HEK293 (cell line): Measurements from ENCODE around the gene TPO.

Experiments used
- CTCF ChIA-PET: fragments of 350-600 bp; formaldehyde crosslinking; extraction: SDS; loops from one replicate; lab custom pipeline; 2021; ENCODE audit warnings: antibody characterized with exemption; lab: Yijun Ruan, JAX
- POLR2A ChIA-PET: fragments of 300-600 bp; formaldehyde crosslinking; extraction: SDS; loops from one replicate; lab custom pipeline; 2020; ENCODE audit warnings: antibody characterized with exemption, inconsistent platforms; lab: Yijun Ruan, JAX
- H3K27ac ChIP-seq: fragments of 200-500 bp; sonication (Bioruptor generic); 2 replicates; pipeline ENCODE4 v1.5.1; 2014; ENCODE audit warnings: low read depth, low read length, control low read depth, inconsistent platforms; ENCODE audit errors: extremely low read depth
- H3K36me3 ChIP-seq, 2 experiments: fragments of 200-500 bp in 1 of 2; sonication (Bioruptor generic) in 1 of 2; 1 replicate in 1 of 2; 2 replicates in 1 of 2; pipeline ENCODE4 v1.5.1; 2014 to 2017; ENCODE audit warnings: inconsistent platforms in 2 of 2, low read length in 2 of 2; ENCODE audit not compliant: control insufficient read depth in 2 of 2, insufficient read depth in 1 of 2
- H3K4me1 ChIP-seq: fragments of 200-500 bp; sonication (Bioruptor generic); 2 replicates; pipeline ENCODE4 v1.5.1; 2014; ENCODE audit warnings: mild to moderate bottlenecking, low read length, inconsistent platforms; ENCODE audit not compliant: control insufficient read depth, insufficient read depth
- H3K4me3 ChIP-seq: 2 replicates; pipeline ENCODE4 v1.5.1; 2011; ENCODE audit warnings: low read depth, mild to moderate bottlenecking, control low read depth, low read length, moderate library complexity
- H3K9me3 ChIP-seq: fragments of 200-500 bp; sonication (Bioruptor generic); 2 replicates; pipeline ENCODE4 v1.5.1; 2014; ENCODE audit warnings: low read depth, low read length, inconsistent platforms; ENCODE audit not compliant: control insufficient read depth, insufficient read depth
- HOXA7 ChIP-seq: sonication (generic); formaldehyde crosslinking; IDR thresholded peaks from 2 replicates; pipeline ENCODE4 v1.8.1; 2022; ENCODE audit warnings: missing genetic modification reagents, borderline replicate concordance
- OVOL3 ChIP-seq: fragments of 450-650 bp; formaldehyde crosslinking; IDR thresholded peaks from 2 replicates; pipeline ENCODE4 v1.5.1; 2016; ENCODE audit warnings: missing biosample characterization, missing genetic modification characterization
- SP7 ChIP-seq: fragments of 450-650 bp; formaldehyde crosslinking; IDR thresholded peaks from 2 replicates; pipeline ENCODE4 v1.5.1; 2016; ENCODE audit warnings: missing biosample characterization, missing genetic modification characterization
- ZBTB1 ChIP-seq: fragments of 450-650 bp; formaldehyde crosslinking; IDR thresholded peaks from 2 replicates; pipeline ENCODE4 v1.5.1; 2016; ENCODE audit warnings: missing biosample characterization, missing genetic modification characterization
- ZFP69B ChIP-seq: fragments of 450-650 bp; formaldehyde crosslinking; IDR thresholded peaks from 2 replicates; pipeline ENCODE4 v1.5.1; 2016; ENCODE audit warnings: missing biosample characterization, missing genetic modification characterization
- ZNF121 ChIP-seq: fragments of 450-650 bp; formaldehyde crosslinking; IDR thresholded peaks from 2 replicates; pipeline ENCODE4 v1.5.1; 2016; ENCODE audit warnings: missing biosample characterization, missing genetic modification characterization
- ZNF223 ChIP-seq: fragments of 450-650 bp; formaldehyde crosslinking; IDR thresholded peaks from 2 replicates; pipeline ENCODE4 v1.5.1; 2016; ENCODE audit warnings: missing biosample characterization, missing genetic modification characterization
- ZNF350 ChIP-seq: fragments of 450-650 bp; formaldehyde crosslinking; IDR thresholded peaks from 2 replicates; pipeline ENCODE4 v1.5.0; 2017; ENCODE audit warnings: missing biosample characterization, mild to moderate bottlenecking, missing genetic modification characterization
- ZNF416 ChIP-seq: fragments of 450-650 bp; formaldehyde crosslinking; IDR thresholded peaks from 2 replicates; pipeline ENCODE4 v1.5.1; 2016; ENCODE audit warnings: missing biosample characterization, missing genetic modification characterization
- ZNF423 ChIP-seq: fragments of 450-650 bp; formaldehyde crosslinking; IDR thresholded peaks from 2 replicates; pipeline ENCODE4 v1.5.1; 2016; ENCODE audit warnings: missing biosample characterization, missing genetic modification characterization
- ZNF621 ChIP-seq: fragments of 450-650 bp; formaldehyde crosslinking; IDR thresholded peaks from 2 replicates; pipeline ENCODE4 v1.5.1; 2017; ENCODE audit warnings: missing biosample characterization, missing genetic modification characterization
- ZNF626 ChIP-seq: fragments of 450-650 bp; sonication (Bioruptor Pico); formaldehyde crosslinking; IDR thresholded peaks from 2 replicates; pipeline ENCODE4 v1.5.1; 2018; ENCODE audit warnings: missing biosample characterization, missing genetic modification characterization, inconsistent platforms
- ZNF707 ChIP-seq: fragments of 450-650 bp; formaldehyde crosslinking; IDR thresholded peaks from 2 replicates; pipeline ENCODE4 v1.5.1; 2016; ENCODE audit warnings: missing biosample characterization, missing genetic modification characterization
- ZNF837 ChIP-seq: fragments of 450-650 bp; formaldehyde crosslinking; IDR thresholded peaks from 2 replicates; pipeline ENCODE4 v1.5.1; 2016; ENCODE audit warnings: missing biosample characterization, missing genetic modification characterization
- TF ChIP-seq, protein P1 (sequence below): sonication (generic); formaldehyde crosslinking; IDR thresholded peaks from 2 replicates; pipeline ENCODE4 v1.8.1; 2022; ENCODE audit warnings: mild to moderate bottlenecking, moderate library complexity, missing genetic modification reagents
- TF ChIP-seq, protein P2 (sequence below): fragments of 450-650 bp; formaldehyde crosslinking; IDR thresholded peaks from 2 replicates; pipeline ENCODE4 v1.5.1; 2016; ENCODE audit warnings: missing biosample characterization, missing genetic modification characterization
- TF ChIP-seq, protein P3 (sequence below): fragments of 450-650 bp; IDR thresholded peaks from 2 replicates; pipeline ENCODE4 v1.5.1; 2018; ENCODE audit warnings: missing biosample characterization, missing genetic modification characterization
- TF ChIP-seq, protein P4 (sequence below): fragments of 450-650 bp; formaldehyde crosslinking; IDR thresholded peaks from 2 replicates; pipeline ENCODE4 v1.5.1; 2016; ENCODE audit warnings: missing biosample characterization, missing genetic modification characterization
- TF ChIP-seq, protein P5 (sequence below): fragments of 450-650 bp; formaldehyde crosslinking; IDR thresholded peaks from 2 replicates; pipeline ENCODE4 v1.5.1; 2016; ENCODE audit warnings: missing biosample characterization, missing genetic modification characterization

The TPO gene

DNA sequence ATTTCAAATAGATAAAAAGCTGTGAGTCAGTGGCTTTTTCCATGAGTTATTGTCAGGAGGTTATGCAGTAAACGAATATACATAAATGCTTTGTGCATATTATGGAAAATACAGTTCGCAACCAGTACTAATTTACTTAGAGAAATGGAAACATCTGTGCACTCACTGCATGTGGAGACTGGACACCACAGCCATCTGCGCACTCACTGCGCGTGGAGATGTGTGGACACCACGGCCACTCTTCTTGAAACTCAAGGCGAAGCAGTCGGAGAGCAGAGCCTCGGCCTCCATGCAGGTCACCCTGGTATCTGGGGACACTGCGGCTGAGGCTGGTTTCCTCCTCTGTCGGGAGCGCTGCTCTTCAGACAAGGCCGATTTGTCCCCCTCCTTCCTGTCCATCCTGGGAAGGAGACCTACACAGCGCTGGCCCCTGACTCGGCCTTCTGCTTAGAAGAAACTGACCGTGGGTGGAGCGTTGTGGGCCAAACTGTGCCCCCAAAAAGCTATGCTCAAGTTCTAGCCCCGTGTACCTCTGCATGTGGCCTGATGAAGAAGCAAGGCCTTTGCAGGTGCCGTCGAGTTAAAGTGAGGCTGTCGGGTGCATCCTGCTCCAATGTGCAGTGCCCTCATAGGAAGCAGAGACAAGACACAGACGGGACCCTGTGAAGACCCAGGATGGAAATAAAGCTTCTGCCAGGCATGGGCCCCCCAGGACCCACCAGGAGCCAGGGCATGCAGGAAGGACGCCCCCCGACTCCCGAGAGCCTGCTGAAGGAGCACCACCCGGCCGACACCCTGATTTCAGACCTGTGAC, 88.0 kb downstream of the TPO start (continued):
- TF ChIP-seq, protein P1, sequence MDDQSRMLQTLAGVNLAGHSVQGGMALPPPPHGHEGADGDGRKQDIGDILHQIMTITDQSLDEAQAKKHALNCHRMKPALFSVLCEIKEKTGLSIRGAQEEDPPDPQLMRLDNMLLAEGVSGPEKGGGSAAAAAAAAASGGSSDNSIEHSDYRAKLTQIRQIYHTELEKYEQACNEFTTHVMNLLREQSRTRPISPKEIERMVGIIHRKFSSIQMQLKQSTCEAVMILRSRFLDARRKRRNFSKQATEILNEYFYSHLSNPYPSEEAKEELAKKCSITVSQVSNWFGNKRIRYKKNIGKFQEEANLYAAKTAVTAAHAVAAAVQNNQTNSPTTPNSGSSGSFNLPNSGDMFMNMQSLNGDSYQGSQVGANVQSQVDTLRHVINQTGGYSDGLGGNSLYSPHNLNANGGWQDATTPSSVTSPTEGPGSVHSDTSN = no peak
- no peak for TF ChIP-seq SP7 (tag by site-specific recombination)
- no peak for TF ChIP-seq ZFP69B (tag by site-specific recombination)
- no peak for TF ChIP-seq ZNF837 (tag by site-specific recombination)

DNA sequence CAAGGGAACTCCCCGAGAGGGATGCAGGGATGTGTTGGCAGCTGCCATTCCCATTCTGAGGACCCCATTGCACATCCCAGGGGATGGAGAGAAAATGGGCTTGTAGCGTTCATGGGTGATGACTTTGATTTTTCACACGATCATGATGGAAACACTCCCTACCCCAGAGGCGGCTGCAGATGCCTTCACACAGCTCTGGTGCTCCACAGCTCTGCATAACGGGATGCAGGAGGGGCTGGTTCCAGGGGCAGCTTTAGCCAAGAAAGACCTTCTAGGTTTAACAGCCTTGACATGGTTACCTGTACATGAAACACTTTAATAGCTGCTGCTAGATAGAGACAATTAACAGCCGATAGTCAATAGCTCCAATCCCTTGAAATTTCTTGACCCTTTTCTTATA, 88.7 kb downstream of the TPO start:
- no peak overlapping the region for H3K4me3 ChIP-seq
- no peaks in the 10 kb centered on the region for H3K4me1 ChIP-seq
- POLR2A ChIA-PET = no interaction called here
- H3K36me3 ChIP-seq = no peaks in the 10 kb centered on the region
- no peaks in the 10 kb centered on the region for H3K9me3 ChIP-seq
- no peak for TF ChIP-seq ZNF350 (tag by site-specific recombination)
- TF ChIP-seq ZNF626 (tag by site-specific recombination) = no peak
- TF ChIP-seq OVOL3 = no peak
- TF ChIP-seq ZNF707 (tag by site-specific recombination) = no peak
- TF ChIP-seq, all 188 proteins: peak for 0
- CTCF ChIA-PET = no interaction called here
- no peak overlapping the region for H3K27ac ChIP-seq

DNA sequence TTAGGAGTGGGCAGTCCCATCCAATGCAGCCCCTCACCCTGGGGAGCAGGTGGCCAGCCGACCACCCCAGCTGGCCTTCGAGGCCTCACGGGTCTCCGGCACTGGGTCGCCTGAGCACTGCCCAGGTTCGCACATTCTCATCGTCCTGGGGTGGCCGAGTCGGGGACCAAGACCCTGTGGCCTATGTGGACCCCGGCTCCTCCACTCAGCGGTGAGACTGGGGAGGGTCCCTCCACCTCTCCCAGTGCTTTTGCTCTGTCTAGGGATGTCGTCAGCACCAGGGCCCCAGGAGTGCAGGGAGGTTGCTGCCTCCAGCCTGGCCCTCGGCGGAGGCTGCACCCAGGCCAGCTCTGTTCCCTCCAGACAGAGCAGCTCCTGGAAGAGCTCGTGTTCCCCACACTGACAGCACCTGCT, 89.6 kb downstream of the TPO start:
- no peak overlapping the region for H3K27ac ChIP-seq
- CTCF ChIA-PET = no interaction called here
- TF ChIP-seq ZNF121 = no peak
- TF ChIP-seq, protein P2, sequence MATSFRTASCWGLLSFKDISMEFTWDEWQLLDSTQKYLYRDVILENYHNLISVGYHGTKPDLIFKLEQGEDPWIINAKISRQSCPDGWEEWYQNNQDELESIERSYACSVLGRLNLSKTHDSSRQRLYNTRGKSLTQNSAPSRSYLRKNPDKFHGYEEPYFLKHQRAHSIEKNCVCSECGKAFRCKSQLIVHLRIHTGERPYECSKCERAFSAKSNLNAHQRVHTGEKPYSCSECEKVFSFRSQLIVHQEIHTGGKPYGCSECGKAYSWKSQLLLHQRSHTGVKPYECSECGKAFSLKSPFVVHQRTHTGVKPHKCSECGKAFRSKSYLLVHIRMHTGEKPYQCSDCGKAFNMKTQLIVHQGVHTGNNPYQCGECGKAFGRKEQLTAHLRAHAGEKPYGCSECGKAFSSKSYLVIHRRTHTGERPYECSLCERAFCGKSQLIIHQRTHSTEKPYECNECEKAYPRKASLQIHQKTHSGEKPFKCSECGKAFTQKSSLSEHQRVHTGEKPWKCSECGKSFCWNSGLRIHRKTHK = no peak
- TF ChIP-seq, protein P3, sequence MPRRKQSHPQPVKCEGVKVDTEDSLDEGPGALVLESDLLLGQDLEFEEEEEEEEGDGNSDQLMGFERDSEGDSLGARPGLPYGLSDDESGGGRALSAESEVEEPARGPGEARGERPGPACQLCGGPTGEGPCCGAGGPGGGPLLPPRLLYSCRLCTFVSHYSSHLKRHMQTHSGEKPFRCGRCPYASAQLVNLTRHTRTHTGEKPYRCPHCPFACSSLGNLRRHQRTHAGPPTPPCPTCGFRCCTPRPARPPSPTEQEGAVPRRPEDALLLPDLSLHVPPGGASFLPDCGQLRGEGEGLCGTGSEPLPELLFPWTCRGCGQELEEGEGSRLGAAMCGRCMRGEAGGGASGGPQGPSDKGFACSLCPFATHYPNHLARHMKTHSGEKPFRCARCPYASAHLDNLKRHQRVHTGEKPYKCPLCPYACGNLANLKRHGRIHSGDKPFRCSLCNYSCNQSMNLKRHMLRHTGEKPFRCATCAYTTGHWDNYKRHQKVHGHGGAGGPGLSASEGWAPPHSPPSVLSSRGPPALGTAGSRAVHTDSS (tag by site-specific recombination) = no peak
- TF ChIP-seq ZNF223 = no peak
- no peak for TF ChIP-seq ZNF626 (tag by site-specific recombination)
- no peak for TF ChIP-seq HOXA7 (CRISPR knock-in tag)
- TF ChIP-seq ZBTB1 (tag by site-specific recombination) = no peak
- no peak for TF ChIP-seq ZNF423 (tag by site-specific recombination)
- TF ChIP-seq, protein P4, sequence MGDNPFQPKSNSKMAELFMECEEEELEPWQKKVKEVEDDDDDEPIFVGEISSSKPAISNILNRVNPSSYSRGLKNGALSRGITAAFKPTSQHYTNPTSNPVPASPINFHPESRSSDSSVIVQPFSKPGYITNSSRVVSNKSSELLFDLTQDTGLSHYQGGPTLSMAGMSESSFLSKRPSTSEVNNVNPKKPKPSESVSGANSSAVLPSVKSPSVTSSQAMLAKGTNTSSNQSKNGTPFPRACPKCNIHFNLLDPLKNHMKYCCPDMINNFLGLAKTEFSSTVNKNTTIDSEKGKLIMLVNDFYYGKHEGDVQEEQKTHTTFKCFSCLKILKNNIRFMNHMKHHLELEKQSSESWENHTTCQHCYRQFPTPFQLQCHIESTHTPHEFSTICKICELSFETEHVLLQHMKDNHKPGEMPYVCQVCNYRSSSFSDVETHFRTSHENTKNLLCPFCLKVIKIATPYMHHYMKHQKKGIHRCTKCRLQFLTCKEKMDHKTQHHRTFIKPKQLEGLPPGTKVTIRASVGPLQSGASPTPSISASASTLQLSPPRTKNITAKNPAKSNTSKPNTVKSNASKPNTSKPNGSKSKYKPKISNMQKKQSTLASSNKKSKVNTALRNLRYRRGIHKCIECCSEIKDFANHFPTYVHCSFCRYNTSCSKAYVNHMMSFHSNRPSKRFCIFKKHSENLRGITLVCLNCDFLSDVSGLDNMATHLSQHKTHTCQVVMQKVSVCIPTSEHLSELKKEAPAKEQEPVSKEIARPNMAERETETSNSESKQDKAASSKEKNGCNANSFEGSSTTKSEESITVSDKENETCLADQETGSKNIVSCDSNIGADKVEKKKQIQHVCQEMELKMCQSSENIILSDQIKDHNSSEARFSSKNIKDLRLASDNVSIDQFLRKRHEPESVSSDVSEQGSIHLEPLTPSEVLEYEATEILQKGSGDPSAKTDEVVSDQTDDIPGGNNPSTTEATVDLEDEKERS (tag by site-specific recombination) = no peak
- TF ChIP-seq, protein P5, sequence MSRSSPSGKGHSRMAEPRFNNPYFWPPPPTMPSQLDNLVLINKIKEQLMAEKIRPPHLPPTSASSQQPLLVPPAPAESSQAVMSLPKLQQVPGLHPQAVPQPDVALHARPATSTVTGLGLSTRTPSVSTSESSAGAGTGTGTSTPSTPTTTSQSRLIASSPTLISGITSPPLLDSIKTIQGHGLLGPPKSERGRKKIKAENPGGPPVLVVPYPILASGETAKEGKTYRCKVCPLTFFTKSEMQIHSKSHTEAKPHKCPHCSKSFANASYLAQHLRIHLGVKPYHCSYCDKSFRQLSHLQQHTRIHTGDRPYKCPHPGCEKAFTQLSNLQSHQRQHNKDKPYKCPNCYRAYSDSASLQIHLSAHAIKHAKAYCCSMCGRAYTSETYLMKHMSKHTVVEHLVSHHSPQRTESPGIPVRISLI = no peak
- no peak for TF ChIP-seq ZNF621 (tag by site-specific recombination)
- TF ChIP-seq ZNF416 (tag by site-specific recombination) = no peak
- no peaks in the 10 kb centered on the region for H3K36me3 ChIP-seq
- no peaks in the 10 kb centered on the region for H3K9me3 ChIP-seq
- H3K4me3 ChIP-seq = no peak overlapping the region
- no peaks in the 10 kb centered on the region for H3K4me1 ChIP-seq
- POLR2A ChIA-PET = no interaction called here
